UCSD-AML1 (cell line): ENCODE data around the gene RCSD1.

ENCODE experiments used
- DNase-seq: peaks from one replicate; lab custom pipeline; 2025; ENCODE audit not compliant: unreplicated experiment; lab: John Stamatoyannopoulos, UW

Gene RCSD1

GRCh38 chr1:167617153-167618147 is 12.6 kb upstream of the RCSD1 start:
- peak; percentile 76 for DNase-seq

DNA sequence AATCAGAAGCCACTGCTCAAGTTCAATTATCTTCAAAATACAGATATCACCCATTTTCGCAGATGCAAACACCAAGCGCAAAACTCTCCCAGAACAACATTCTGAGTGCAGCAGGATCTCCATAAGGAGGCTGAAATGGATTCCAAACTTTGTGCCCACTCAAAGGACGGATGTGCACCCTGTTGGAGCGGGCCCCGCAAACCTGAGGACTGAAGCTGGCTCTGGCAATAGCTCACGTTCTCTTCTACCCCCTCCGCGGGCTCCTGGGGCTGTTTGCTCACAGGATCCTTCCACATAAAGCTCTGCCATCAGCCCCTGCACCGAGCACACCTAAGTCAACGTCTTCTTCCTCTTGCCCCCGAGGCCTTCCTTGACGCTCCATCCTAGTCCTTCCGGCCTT is 11.7 kb upstream of the RCSD1 start:
- no peak for DNase-seq

- no peak for DNase-seq
Measured at GRCh38 chr1:167618789-167619188, 11.2 kb upstream of the RCSD1 start.

DNA sequence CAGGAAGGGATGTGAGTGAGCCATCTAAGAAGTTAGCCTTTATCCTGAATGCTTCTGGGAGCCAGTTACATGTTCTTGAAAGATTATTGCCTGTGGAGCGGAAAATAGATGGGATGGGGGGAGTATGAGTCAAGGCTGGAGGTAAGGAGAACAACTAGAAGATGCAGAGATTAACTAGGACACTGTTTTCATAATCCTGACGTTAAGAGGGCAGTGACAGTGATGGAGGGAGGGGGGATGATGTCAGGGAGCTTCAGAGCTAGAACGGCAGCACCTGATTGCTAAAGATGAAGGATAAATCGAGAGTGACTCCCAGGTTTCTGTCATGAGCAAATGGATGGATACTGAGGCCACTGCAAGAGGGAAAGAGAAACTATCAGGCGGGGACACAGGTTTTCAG is 10.0 kb upstream of the RCSD1 start:
- DNase-seq: no peak

DNA sequence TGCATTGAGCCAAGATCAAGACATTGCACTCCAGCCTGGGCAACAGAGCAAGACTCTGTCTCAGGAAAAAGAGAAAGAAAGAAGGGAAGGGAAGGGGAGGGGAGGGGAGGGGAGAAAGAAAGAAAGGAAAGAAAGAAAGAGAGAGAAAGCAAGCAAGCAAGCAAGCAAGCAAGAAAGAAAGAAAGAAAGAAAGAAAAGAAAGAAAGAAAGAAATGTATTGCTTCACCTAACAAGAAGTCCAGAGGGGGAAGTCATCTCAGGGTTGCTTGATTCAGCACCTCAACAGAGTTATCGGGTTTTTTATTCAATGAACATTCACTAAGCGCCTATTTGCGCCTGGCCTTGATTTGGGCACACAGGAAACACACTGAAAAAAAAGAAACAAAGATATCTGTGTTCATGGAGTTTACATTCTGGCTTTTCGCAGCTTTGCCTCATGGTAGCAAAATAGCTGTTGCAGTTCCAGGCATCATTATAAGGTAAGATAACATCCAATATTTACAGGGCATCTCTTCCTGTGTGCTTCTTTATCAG is 8.2 kb upstream of the RCSD1 start:
- DNase-seq: no peak

DNA sequence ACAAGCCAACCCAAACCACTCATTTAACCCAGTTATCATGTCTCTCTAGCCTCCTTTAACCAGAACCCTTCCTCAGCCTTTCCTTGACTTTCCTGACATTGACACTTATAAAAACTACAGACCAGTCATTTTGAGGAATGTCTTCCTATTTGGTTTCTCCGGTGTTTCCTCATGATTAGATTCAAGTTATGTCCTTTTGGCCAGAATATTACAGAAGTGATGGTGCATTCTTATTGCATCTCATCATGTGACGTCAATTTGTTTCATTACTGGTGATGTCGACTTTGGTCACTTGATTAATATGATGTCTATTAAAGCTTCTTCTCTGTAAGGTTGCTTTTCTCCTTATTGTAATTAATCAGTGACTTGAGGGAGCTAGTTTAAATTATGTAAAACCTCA is 6.1 kb upstream of the RCSD1 start:
- no peak for DNase-seq

GRCh38 chr1:167625040-167625823 is 4.8 kb upstream of the RCSD1 start:
- no peak for DNase-seq

DNA sequence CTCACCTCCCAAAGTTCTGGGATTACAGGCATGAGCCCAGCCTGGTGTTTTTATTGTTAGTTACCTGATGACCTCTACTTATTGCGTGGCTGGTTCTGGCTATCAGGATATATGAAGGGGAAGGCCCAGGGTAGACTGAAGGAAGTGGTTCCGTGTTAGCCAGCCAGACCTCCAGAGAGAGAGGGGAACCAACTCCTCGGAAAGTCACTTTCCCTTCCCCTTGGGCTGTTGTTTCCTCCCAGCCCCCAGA is 2.5 kb upstream of the RCSD1 start:
- no peak for DNase-seq

GRCh38 chr1:167627865-167628641 is 2.0 kb upstream of the RCSD1 start:
- DNase-seq: peak; percentile 72

DNA sequence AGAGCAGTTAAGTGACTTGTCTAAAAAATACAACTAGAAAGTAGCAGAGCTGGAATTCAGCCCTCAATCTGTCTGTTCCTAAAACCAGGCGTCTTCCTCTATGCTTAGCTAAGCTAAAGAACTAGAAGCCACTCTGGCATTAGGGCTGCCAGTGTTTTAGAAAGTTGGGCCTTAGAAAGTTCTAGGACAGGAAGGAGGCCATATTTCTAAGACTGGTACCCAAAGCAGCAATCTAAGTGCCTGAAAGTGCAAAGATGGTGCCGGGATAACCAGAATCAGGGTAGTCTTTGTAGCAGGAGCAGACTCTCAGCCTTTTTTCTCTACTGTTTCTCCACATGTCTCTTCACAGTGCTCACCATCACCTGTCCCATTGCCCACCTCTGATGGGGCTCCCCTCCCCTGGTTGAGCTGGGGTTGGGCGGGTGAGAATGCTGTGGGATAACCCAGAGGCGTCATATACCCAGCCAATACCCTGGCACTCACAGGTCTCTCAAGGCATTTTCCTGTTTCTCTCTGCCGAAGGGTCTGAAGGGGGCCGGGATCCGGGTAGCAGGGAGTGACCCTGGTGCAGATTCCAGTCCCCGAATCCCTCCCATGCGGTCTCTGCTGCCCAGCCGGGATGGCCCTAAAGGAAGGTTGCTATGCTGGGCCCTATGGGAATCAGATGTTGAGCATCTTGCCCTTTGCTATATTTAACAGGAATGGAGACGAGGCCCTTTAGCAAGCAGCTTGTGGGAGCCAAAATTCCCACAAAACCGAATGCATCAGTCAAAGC is 1.1 kb upstream of the RCSD1 start:
- no peak for DNase-seq

- no peak for DNase-seq
Measured at GRCh38 chr1:167630568-167631385, 745 bp downstream of the RCSD1 start.

- no peak for DNase-seq
Measured at GRCh38 chr1:167631386-167631935, 1.4 kb downstream of the RCSD1 start.

GRCh38 chr1:167631936-167632614 is 2.0 kb downstream of the RCSD1 start:
- DNase-seq: peak; percentile 49

DNA sequence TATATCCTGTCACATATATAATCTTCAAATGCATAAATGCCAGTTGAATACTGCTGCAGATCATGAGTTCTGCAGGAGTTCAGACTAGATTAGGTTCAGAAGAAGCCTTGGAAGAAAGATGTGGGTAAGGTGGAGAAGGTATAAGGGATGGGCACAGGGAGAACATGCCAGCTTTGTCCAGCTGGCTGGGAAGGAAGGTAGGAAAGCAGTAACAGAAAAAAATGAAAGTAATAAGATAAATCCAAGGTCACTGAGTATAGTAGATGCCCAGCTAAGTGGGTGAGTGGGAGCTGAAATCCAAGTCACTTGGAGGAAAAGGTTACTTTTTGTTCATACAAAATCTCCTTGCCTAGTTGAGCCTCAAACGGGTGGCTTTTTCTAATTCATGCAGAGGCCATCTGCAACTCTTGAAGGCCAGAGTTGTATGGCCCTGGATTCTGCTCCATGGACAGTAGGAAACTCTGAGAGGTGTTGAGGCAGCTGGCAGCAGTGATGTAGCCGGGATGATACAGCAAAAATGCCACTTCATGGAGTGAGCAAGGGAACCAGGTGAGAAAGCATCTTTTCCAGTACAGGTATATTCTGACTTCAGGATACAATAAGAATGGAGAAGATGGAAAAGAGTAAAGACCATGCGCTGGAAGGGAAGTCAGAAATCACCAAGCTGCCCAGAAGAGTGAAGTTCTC is 3.4 kb downstream of the RCSD1 start:
- DNase-seq: no peak

DNA sequence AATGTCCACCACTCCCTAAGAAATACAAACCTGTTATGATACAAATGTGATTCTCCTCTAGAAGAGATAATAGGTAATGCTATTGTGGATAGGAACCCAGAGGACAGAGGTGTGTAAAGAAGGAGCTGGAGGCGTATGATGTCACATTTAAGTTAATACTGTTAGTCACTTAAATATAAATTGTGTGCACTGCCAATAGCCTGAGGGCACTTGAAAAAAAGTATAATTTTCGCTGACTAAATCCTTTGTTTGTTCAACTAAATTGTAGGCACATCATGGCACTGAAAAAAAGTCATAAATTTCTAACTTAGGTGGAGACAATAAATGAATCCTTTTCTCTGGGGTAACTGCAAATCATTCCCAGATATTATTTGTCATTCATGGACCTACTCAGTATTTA is 4.4 kb downstream of the RCSD1 start:
- no peak for DNase-seq

GRCh38 chr1:167635156-167635648 is 5.2 kb downstream of the RCSD1 start:
- no peak for DNase-seq

DNA sequence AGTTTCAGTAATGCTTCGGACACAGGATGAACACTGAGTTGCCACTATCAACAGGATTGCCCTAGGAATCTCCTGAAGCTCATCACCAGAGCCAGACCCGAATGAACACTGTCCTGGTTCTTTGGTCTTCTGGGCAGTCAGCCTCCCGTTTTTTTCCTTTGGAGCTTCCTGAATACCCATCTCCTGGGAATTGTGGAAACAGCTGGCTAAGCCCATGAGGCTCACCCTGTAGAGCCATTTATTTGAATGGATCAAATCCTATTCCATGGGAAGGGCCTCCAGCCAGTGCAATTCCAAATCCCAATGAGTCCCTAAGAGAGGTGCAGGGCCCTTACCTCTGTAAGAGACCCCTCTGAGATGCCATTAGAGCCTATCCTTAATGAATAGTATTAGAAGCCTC is 5.9 kb downstream of the RCSD1 start:
- DNase-seq: no peak

DNA sequence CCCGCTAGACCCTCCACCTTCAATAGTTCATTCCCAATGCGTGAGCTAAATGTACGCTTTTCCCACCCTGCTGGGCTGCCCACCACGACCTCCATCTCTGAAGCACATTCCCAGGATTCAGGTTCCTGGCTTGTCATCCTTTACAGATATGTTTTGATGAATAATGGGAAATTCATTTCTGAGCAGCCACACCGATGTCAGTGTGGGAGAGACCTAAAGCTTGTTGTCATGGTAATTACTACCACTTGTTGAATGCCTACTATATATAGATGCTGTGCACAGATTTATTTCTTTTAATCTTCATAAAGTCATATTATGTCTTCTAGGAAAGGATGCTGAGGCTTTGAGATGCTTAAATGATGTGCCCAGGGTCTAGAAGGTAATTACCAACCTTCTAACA is 8.0 kb downstream of the RCSD1 start:
- no peak for DNase-seq
